Fibroblast of the conjunctiva (primary cell): ENCODE data around the gene PIGL.
"Not testable (repeated sequence)": the region's sequence is repeated elsewhere in the genome, so short reads cannot be mapped to it uniquely, and the experiment has no call there.

Experiments
- DNase-seq: peaks from one replicate; pipeline ENCODE4 v3.0.0-alpha.2; 2010; ENCODE audit warnings: low read depth

Gene PIGL

GRCh38 chr17:16312061-16312460 lies 95.1 kb downstream of the PIGL start:
- DNase-seq = not testable (repeated sequence)

- no peak for DNase-seq
Measured at GRCh38 chr17:16313139-16314090, 96.4 kb downstream of the PIGL start.

GRCh38 chr17:16314189-16314588 lies 97.2 kb downstream of the PIGL start:
- no peak for DNase-seq

GRCh38 chr17:16314859-16315258 lies 97.8 kb downstream of the PIGL start:
- no peak for DNase-seq

- DNase-seq = no peak
Measured at GRCh38 chr17:16319969-16320368, 103.0 kb downstream of the PIGL start.

GRCh38 chr17:16322636-16323035 lies 105.6 kb downstream of the PIGL start:
- no peak for DNase-seq

- no peak for DNase-seq
Measured at GRCh38 chr17:16325964-16326363, 109.0 kb downstream of the PIGL start.

- DNase-seq = no peak
Measured at GRCh38 chr17:16327018-16327417, 110.0 kb downstream of the PIGL start.

GRCh38 chr17:16328997-16329396 lies 112.0 kb downstream of the PIGL start:
- no peak for DNase-seq

GRCh38 chr17:16329519-16330271 lies 112.7 kb downstream of the PIGL start:
- DNase-seq = no peak

GRCh38 chr17:16338391-16338790 lies 121.4 kb downstream of the PIGL start:
- DNase-seq = no peak

GRCh38 chr17:16339402-16339801 lies 122.4 kb downstream of the PIGL start:
- DNase-seq = no peak

GRCh38 chr17:16339959-16340358 lies 122.9 kb downstream of the PIGL start:
- no peak for DNase-seq

GRCh38 chr17:16342979-16343378 lies 126.0 kb downstream of the PIGL start:
- no peak for DNase-seq

- DNase-seq = no peak
Measured at GRCh38 chr17:16343569-16343968, 126.6 kb downstream of the PIGL start.

GRCh38 chr17:16345565-16345964 lies 128.6 kb downstream of the PIGL start:
- no peak for DNase-seq

GRCh38 chr17:16346721-16347271 lies 129.8 kb downstream of the PIGL start:
- DNase-seq = no peak

- DNase-seq = no peak
Measured at GRCh38 chr17:16348586-16348985, 131.6 kb downstream of the PIGL start.

- no peak for DNase-seq
Measured at GRCh38 chr17:16349431-16349830, 132.4 kb downstream of the PIGL start.

- DNase-seq = no peak
Measured at GRCh38 chr17:16351831-16352230, 134.8 kb downstream of the PIGL start.

GRCh38 chr17:16352303-16352666 lies 135.3 kb downstream of the PIGL start:
- no peak for DNase-seq

- no peak for DNase-seq
Measured at GRCh38 chr17:16352667-16353316, 135.8 kb downstream of the PIGL start.
